SK-N-SH (cell line): Measurements from ENCODE around the gene OPCML. TPM values are rescaled to one million over a fixed set of nuclear protein-coding genes. Genes with fewer than 3 reads are reported as not detected.

ENCODE experiments used
- CTCF ChIP-seq: fragments of 200-600 bp; sonication (generic); IDR thresholded peaks from 2 replicates; pipeline ENCODE4 v1.6.1; 2017; ENCODE audit warnings: antibody characterized with exemption, mild to moderate bottlenecking, moderate library complexity
- EZH2phosphoT487 ChIP-seq: fragments of 200-600 bp; sonication (generic); IDR thresholded peaks from 2 replicates; pipeline ENCODE4 v1.6.1; 2017; ENCODE audit warnings: low read depth, mixed run types, mild to moderate bottlenecking, antibody characterized with exemption, moderate library complexity, borderline replicate concordance
- FOXJ3 ChIP-seq: sonication (generic); formaldehyde crosslinking; IDR thresholded peaks from 2 replicates; pipeline ENCODE4 v1.5.1; 2020; ENCODE audit warnings: mild to moderate bottlenecking, missing genetic modification reagents
- FOXM1 ChIP-seq: IDR thresholded peaks from 2 replicates; pipeline ENCODE4 v1.4.0; 2012; ENCODE audit warnings: low read depth, mild to moderate bottlenecking
- GATA2 ChIP-seq: sonication (generic); formaldehyde crosslinking; IDR thresholded peaks from 2 replicates; pipeline ENCODE4 v1.5.0; 2020; ENCODE audit warnings: mild to moderate bottlenecking, missing genetic modification reagents
- MXI1 ChIP-seq: IDR thresholded peaks from 2 replicates; pipeline ENCODE4 v1.6.1; 2012; ENCODE audit warnings: mild to moderate bottlenecking, low read depth, low read length, improper control_type of control experiment
- NFIC ChIP-seq: IDR thresholded peaks from 2 replicates; pipeline ENCODE4 v1.4.0; 2012; ENCODE audit warnings: borderline replicate concordance
- NRF1 ChIP-seq: IDR thresholded peaks from 2 replicates; pipeline ENCODE4 v1.6.1; 2012; ENCODE audit warnings: low read depth, mild to moderate bottlenecking, low read length
- POLR2AphosphoS5 ChIP-seq: IDR thresholded peaks from 2 replicates; pipeline ENCODE4 v1.6.1; 2012; ENCODE audit warnings: low read depth, low read length
- RFX5 ChIP-seq: IDR thresholded peaks from 2 replicates; pipeline ENCODE4 v1.6.1; 2012; ENCODE audit warnings: mild to moderate bottlenecking, improper control_type of control experiment, low read length
- RXRA ChIP-seq: IDR thresholded peaks from 2 replicates; pipeline ENCODE4 v1.4.0; 2012; ENCODE audit warnings: low read depth, mild to moderate bottlenecking, borderline replicate concordance
- SIN3A ChIP-seq: IDR thresholded peaks from 2 replicates; pipeline ENCODE4 v1.6.1; 2012; ENCODE audit warnings: low read depth, mild to moderate bottlenecking, low read length, moderate library complexity, borderline replicate concordance
- SMC3 ChIP-seq: IDR thresholded peaks from 2 replicates; pipeline ENCODE4 v1.6.1; 2012; ENCODE audit warnings: low read depth, low read length, improper control_type of control experiment
- TAF1 ChIP-seq: IDR thresholded peaks from 2 replicates; pipeline ENCODE4 v1.6.1; 2012; ENCODE audit warnings: low read depth, mild to moderate bottlenecking, low read length, moderate library complexity, borderline replicate concordance
- TCF12 ChIP-seq: IDR thresholded peaks from 2 replicates; pipeline ENCODE4 v1.4.0; 2012
- USF2 ChIP-seq: fragments of 150-350 bp; IDR thresholded peaks from 2 replicates; pipeline ENCODE4 v1.6.1; 2017; ENCODE audit warnings: antibody characterized with exemption, low read length, low read depth, borderline replicate concordance
- polyA plus RNA-seq, 3 experiments: library from polyadenylated mRNA; depleted of rRNA; stranded (reverse); fragments of >200 nt; gene quantifications; 2 replicates each; pipeline ENCODE4 v1.2.3, GENCODE V29; 2012
- TF ChIP-seq, protein P1 (sequence below): fragments of 150-350 bp; IDR thresholded peaks from 2 replicates; pipeline ENCODE4 v1.6.1; 2016; ENCODE audit warnings: mild to moderate bottlenecking, low read depth, low read length
- TF ChIP-seq, protein P2 (sequence below): IDR thresholded peaks from 2 replicates; pipeline ENCODE4 v1.4.0; 2012; ENCODE audit warnings: low read depth, borderline replicate concordance
- TF ChIP-seq, protein P3 (sequence below): IDR thresholded peaks from 2 replicates; pipeline ENCODE4 v1.4.0; 2012; ENCODE audit warnings: low read depth

Gene OPCML
- polyA plus RNA-seq, 1 of the 3 experiments (the other 2 are of a cell fraction), result not detected

- no peak for TF ChIP-seq USF2
- no peak for TF ChIP-seq RFX5
- TF ChIP-seq CTCF, result no peak
- no peak for TF ChIP-seq FOXJ3 (CRISPR knock-in tag)
- peak; percentile 95 for TF ChIP-seq NFIC
- peak; percentile 44; the same call in 1 of the 2 replicates for TF ChIP-seq GATA2 (CRISPR knock-in tag)
- TF ChIP-seq TAF1, result no peak
- TF ChIP-seq, protein P1, sequence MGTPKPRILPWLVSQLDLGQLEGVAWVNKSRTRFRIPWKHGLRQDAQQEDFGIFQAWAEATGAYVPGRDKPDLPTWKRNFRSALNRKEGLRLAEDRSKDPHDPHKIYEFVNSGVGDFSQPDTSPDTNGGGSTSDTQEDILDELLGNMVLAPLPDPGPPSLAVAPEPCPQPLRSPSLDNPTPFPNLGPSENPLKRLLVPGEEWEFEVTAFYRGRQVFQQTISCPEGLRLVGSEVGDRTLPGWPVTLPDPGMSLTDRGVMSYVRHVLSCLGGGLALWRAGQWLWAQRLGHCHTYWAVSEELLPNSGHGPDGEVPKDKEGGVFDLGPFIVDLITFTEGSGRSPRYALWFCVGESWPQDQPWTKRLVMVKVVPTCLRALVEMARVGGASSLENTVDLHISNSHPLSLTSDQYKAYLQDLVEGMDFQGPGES, result no peak
- no peak for TF ChIP-seq EZH2phosphoT487
- peak; percentile 45; the same call in 1 of the 2 replicates for TF ChIP-seq RXRA
- TF ChIP-seq NRF1, result no peak
- TF ChIP-seq TCF12, result peak; percentile 85
- TF ChIP-seq, protein P2, sequence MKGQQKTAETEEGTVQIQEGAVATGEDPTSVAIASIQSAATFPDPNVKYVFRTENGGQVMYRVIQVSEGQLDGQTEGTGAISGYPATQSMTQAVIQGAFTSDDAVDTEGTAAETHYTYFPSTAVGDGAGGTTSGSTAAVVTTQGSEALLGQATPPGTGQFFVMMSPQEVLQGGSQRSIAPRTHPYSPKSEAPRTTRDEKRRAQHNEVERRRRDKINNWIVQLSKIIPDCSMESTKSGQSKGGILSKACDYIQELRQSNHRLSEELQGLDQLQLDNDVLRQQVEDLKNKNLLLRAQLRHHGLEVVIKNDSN, result no peak
- TF ChIP-seq, protein P3, sequence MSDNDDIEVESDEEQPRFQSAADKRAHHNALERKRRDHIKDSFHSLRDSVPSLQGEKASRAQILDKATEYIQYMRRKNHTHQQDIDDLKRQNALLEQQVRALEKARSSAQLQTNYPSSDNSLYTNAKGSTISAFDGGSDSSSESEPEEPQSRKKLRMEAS, result peak; percentile 58
- no peak for TF ChIP-seq SMC3
- no peak for TF ChIP-seq FOXM1
- TF ChIP-seq MXI1, result no peak
- no peak for TF ChIP-seq SIN3A
- TF ChIP-seq POLR2AphosphoS5, result no peak
Measured at GRCh38 chr11:132632641-132633124, 899.6 kb downstream of the OPCML start (continued).
